Adipocyte (in vitro differentiated cells): ENCODE data around the gene CAPN3.

Source experiments
- DNase-seq: peaks from one replicate; pipeline ENCODE4 v3.0.0-alpha.2; 2015; ENCODE audit warnings: low read depth
- H3K27me3 ChIP-seq: replicated peaks from 2 replicates; pipeline ENCODE4 v1.7.0; 2013; ENCODE audit warnings: mild to moderate bottlenecking, low read length, moderate library complexity; ENCODE audit not compliant: control insufficient read depth, insufficient read depth
- H3K36me3 ChIP-seq: 2 replicates; pipeline ENCODE4 v1.7.0; 2013; ENCODE audit warnings: low read length, mild to moderate bottlenecking, moderate library complexity; ENCODE audit not compliant: control insufficient read depth, insufficient read depth, severe bottlenecking
- H3K4me1 ChIP-seq: 2 replicates; pipeline ENCODE4 v1.7.0; 2013; ENCODE audit warnings: mild to moderate bottlenecking, low read length, moderate library complexity; ENCODE audit not compliant: control insufficient read depth, insufficient read depth
- H3K4me3 ChIP-seq: 2 replicates; pipeline ENCODE4 v1.7.0; 2013; ENCODE audit warnings: mild to moderate bottlenecking, low read length, moderate library complexity
- H3K9ac ChIP-seq: 2 replicates; pipeline ENCODE4 v1.7.0; 2013; ENCODE audit warnings: mild to moderate bottlenecking, low read length, moderate library complexity
- H3K9me3 ChIP-seq: 2 replicates; pipeline ENCODE4 v1.7.0; 2013; ENCODE audit warnings: mild to moderate bottlenecking, low read length, moderate library complexity; ENCODE audit not compliant: control insufficient read depth

Gene CAPN3

DNA sequence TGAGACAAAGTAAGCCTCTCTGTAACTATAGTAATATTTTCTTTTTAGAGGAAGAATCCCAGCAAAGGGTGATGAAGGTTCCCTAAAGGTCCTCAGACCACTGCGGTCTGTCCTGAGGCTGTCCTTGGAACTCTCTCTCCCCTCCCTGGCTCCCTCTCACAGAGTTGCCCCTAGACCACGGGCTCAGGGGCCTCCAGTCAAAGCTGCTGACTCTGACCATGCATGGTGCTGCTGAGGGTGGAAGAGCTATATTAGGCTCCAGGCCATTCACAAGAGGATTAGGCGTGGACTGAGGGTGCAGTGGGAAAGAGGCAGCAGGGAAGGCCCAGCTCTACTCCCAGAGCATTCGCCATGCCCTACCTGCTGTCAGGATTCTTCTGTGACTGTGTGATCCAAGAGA lies 14.6 kb downstream of the CAPN3 start:
- H3K36me3 ChIP-seq: peaks cover 4% of the 10 kb centered on the region
- no peak overlapping the region for H3K4me3 ChIP-seq
- H3K4me1 ChIP-seq: peaks cover 21% of the 10 kb centered on the region
- no peaks in the 10 kb centered on the region for H3K27me3 ChIP-seq
- H3K9me3 ChIP-seq: no peaks in the 10 kb centered on the region
- H3K9ac ChIP-seq: no peak overlapping the region
- DNase-seq: no peak

DNA sequence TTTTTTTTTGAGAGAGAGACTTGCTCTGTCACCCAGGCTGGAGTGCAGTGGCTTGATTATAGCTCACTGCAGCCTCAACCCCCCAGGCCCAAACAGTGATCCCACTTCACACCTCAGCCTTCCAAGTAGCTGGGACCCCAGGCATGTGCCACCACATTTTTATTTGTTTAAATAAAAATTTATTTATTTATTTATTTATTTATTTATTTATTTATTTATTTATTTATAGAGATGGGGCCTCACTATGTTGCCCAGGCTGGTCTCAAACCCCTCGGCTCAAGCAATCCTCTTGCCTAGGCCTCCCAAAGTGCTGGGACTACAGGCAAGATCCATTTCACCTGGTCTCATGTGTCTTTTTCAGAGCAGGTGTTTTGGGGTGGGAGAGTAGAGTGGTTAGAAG lies 15.5 kb downstream of the CAPN3 start:
- Histone ChIP-seq H3K9ac (no peak overlapping the region), H3K27me3 (no peaks in the 10 kb centered on the region), H3K4me1 (peaks cover 12% of the 10 kb centered on the region), H3K9me3 (no peaks in the 10 kb centered on the region), H3K36me3 (peaks cover 4% of the 10 kb centered on the region), H3K4me3 (no peak overlapping the region)
- no peak for DNase-seq

DNA sequence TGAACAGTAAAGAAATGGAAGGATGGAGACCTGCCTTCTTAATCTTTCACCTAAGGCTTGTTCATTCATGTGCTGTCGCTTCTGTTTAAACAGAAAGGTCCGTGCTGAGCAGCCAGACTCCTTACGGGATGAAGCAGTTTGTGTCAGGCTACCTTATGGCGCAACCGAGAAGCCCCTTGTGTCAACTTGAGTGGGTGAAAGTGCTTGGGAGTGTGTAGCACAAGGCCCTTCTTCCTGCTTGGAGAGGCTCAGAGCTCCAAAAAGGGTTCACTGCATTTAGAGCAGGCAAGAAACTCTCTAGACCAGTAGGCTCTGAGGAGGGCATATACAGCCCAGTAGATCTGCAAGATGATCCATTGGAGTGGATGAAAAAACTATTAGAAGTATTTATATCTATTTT lies 16.0 kb downstream of the CAPN3 start:
- DNase-seq: no peak
- H3K27me3 ChIP-seq: no peaks in the 10 kb centered on the region
- peaks cover 7% of the 10 kb centered on the region for H3K4me1 ChIP-seq
- H3K4me3 ChIP-seq: no peak overlapping the region
- no peaks in the 10 kb centered on the region for H3K9me3 ChIP-seq
- no peak overlapping the region for H3K9ac ChIP-seq
- H3K36me3 ChIP-seq: peaks cover 4% of the 10 kb centered on the region

DNA sequence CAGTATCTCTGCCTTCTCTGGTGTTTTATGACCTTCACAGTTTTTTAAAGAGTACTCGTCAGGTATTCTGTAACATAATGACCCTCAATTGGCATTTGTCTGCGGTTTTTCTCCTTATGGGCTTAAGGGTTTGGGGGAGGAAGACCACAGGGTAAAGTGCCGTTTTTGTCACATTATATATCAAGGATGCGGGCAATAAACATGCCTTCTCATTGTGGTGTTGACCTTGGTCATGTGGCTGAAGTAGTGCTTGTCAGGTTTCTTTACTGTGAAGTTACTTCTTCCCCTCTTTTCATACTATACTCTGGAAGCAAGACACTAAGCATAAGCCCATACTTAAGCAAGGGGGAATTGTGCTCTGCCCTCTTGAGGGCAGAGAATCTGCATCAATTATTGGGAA lies 16.6 kb downstream of the CAPN3 start:
- H3K9ac ChIP-seq: no peak overlapping the region
- H3K9me3 ChIP-seq: no peaks in the 10 kb centered on the region
- peaks cover 4% of the 10 kb centered on the region for H3K36me3 ChIP-seq
- H3K27me3 ChIP-seq: no peaks in the 10 kb centered on the region
- no peak for DNase-seq
- no peak overlapping the region for H3K4me3 ChIP-seq
- peaks cover 4% of the 10 kb centered on the region for H3K4me1 ChIP-seq

DNA sequence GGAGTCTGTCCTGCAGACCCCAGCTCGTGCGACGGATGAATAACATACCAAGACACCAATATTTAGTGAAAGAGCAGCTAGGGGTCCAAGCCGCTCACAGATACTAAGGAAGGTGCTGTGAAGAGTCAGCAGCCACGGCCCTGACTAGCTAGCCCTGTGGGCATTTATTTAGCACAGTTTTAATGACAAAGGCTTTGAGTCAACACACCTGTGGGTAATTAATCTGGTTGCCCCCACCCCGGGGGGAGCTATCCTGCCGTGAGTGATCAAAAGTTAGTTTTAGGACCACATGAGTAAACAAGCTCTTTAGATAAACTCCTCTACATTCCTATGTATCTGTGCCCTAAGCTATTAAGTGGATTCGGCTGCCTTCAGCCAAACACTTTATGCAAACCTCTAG lies 18.7 kb downstream of the CAPN3 start:
- DNase-seq: no peak
- peaks cover 4% of the 10 kb centered on the region for H3K4me1 ChIP-seq
- H3K9me3 ChIP-seq: no peaks in the 10 kb centered on the region
- no peak overlapping the region for H3K4me3 ChIP-seq
- H3K36me3 ChIP-seq: no peaks in the 10 kb centered on the region
- H3K27me3 ChIP-seq: no peaks in the 10 kb centered on the region
- no peak overlapping the region for H3K9ac ChIP-seq

DNA sequence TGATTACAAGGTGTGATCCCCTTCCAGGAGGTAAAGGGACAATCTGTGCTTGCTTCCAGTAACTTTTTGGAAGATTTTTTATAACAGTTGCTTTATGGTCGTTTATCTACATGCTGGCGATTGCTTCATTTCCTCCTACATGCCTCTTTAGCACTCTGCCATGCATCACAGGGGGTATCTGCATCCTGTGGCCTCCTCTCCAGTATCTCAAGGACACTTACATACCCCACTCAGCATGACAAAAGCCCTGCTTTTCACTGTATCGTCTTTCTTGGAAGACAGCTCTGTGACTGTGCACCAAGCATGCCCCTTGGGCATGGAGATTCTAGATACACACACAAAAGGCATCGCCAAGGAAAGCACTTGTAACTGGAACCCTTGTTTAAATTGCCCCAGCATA lies 25.3 kb downstream of the CAPN3 start:
- Histone ChIP-seq H3K36me3 (peaks cover 8% of the 10 kb centered on the region), H3K27me3 (no peaks in the 10 kb centered on the region), H3K9me3 (no peaks in the 10 kb centered on the region), H3K4me1 (no peaks in the 10 kb centered on the region), H3K9ac (no peak overlapping the region), H3K4me3 (no peak overlapping the region)
- DNase-seq: no peak

DNA sequence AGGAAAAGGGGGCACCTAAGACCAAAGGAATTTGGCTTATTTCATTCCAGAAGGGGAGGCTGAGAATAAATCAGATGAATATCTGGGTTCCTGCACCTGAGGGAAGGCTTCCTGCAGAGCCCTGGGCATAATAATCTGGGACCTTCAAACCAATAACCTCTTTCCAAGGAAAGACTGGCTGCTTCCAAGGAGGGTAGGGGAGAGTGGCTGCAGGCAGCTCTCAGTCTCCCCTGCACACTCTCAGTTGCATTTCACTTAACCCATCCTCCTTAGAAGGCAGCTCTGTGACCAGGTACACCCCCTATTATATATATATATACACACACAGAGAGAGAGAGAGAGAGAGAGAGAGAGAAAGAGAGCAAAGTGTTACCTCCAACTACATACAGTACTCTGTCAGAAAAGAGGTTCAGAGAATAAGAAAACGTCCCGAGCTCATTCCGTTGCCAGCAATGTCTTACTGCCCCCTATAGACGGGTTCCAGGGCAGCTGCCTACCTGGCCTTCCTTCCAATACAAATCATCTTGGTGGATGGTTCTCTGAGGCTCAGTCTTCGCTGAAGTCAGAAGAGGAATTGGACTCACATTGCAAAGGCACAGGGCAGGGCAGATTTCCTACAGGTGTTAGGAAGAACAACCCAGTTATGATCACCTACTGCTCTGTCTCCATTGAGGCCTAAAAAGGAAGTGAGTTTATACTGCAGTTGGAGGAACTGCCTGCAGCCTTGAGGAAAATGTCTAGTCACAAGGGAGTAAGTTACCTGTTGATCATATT lies 26.1 kb downstream of the CAPN3 start:
- H3K4me3 ChIP-seq: no peak overlapping the region
- no peaks in the 10 kb centered on the region for H3K27me3 ChIP-seq
- peak; percentile 57 for DNase-seq
- no peaks in the 10 kb centered on the region for H3K9me3 ChIP-seq
- no peaks in the 10 kb centered on the region for H3K4me1 ChIP-seq
- H3K36me3 ChIP-seq: peaks cover 8% of the 10 kb centered on the region
- no peak overlapping the region for H3K9ac ChIP-seq

DNA sequence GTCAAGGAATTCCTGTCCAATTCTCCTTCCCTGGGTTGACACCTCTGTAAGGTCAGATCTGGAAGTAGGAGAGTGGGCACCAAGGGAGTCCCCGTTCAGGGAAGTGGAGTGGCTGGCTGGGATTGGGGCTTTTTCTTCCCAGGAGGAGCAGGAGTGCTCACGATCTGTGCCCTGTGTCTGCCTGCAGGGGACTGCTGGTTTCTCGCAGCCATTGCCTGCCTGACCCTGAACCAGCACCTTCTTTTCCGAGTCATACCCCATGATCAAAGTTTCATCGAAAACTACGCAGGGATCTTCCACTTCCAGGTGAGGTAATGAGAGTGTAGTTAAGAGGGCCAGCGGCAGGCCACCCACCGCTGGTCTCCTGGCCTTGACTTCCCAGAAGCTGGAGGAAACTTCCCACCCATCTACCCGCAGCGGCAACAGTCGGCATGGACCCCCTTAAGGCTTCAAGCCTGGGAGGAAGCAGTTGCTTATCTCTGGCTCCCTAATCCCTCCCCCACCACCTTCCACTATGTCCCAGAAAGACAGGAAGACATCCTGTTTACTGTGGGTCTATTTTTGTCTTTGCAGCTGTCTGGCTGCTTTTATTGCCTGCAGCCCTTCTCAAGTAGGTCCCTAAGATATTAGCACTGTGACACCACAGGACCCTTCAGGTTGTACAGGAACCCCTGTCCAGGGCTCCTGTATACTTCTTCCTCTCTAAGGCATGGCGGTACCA lies 26.8 kb downstream of the CAPN3 start:
- H3K4me3 ChIP-seq: no peak overlapping the region
- H3K9ac ChIP-seq: no peak overlapping the region
- H3K27me3 ChIP-seq: no peaks in the 10 kb centered on the region
- no peak for DNase-seq
- H3K9me3 ChIP-seq: no peaks in the 10 kb centered on the region
- H3K36me3 ChIP-seq: peaks cover 8% of the 10 kb centered on the region
- no peaks in the 10 kb centered on the region for H3K4me1 ChIP-seq

DNA sequence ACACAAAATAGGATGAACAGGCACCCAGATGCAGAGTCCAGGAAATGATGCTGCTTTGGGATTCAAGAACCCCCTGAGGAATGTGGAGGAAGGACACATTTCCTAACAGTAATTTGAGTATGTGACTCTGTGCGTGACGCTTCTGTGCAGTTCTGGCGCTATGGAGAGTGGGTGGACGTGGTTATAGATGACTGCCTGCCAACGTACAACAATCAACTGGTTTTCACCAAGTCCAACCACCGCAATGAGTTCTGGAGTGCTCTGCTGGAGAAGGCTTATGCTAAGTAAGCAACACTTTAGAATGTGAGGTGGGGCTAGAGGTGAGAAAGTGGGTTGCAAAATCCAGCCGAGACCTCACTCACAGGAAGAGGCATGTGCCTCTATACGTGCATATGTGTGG lies 28.3 kb downstream of the CAPN3 start:
- Histone ChIP-seq H3K9ac (no peak overlapping the region), H3K4me3 (no peak overlapping the region), H3K9me3 (no peaks in the 10 kb centered on the region), H3K36me3 (peaks cover 8% of the 10 kb centered on the region), H3K27me3 (no peaks in the 10 kb centered on the region), H3K4me1 (no peaks in the 10 kb centered on the region)
- DNase-seq: no peak

DNA sequence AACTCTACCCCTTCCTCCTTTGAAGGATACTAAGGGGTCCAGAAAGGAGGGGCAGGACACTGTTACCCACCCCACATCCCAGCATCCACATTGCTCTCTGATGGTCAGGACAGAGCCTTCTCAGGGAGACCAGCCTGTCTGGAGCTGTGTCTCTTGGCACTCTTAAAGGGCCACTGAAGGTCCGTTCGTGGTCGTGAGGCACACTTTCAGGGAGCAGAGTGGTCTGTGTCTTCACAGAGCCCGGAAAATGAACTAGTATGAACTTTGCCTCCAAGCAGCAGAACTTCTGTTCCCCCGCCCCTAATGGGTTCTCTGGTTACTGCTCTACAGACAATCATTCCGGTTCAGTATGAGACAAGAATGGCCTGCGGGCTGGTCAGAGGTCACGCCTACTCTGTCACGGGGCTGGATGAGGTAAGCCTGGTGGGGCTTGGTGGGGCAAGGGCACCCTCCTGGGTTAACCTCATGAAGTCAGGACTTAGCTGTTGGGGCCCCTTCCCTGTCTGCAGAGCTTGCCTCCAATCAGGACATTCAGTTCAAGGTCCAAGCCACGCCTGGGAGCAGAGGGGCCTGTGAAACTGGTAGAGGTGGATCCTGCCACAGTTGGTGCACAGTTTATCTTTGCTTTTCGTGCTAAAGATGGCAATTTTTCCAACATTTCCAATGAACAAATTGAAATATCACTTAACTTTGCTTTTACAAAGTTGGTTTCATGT lies 33.2 kb downstream of the CAPN3 start:
- Histone ChIP-seq H3K27me3 (no peaks in the 10 kb centered on the region), H3K9ac (no peak overlapping the region), H3K4me3 (no peak overlapping the region), H3K9me3 (no peaks in the 10 kb centered on the region), H3K4me1 (no peaks in the 10 kb centered on the region), H3K36me3 (no peaks in the 10 kb centered on the region)
- DNase-seq: peak; percentile 18

DNA sequence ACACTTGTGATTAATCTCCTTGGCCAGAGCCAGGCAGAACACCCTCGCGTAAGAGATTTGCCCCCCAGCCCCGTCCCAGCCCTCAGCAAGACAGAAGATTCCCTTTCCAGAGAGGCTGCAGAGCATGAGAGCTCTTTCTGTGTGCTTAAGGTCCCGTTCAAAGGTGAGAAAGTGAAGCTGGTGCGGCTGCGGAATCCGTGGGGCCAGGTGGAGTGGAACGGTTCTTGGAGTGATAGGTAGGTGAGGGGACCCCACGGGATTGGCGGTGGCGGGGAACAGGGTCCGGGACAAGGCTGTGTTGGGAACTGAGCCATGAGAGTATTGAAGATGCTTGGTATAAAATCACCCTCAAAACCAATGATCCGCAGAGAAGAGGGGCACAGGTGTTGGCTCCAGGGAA lies 34.8 kb downstream of the CAPN3 start:
- Histone ChIP-seq H3K4me1 (no peaks in the 10 kb centered on the region), H3K27me3 (no peaks in the 10 kb centered on the region), H3K4me3 (no peak overlapping the region), H3K9me3 (no peaks in the 10 kb centered on the region), H3K9ac (no peak overlapping the region), H3K36me3 (no peaks in the 10 kb centered on the region)
- no peak for DNase-seq
